HG03457 (cell line): Measurements from ENCODE around the gene IL17RE.
"Not testable (repeated sequence)": the region's sequence is repeated elsewhere in the genome, so short reads cannot be mapped to it uniquely, and the experiment has no call there.

ENCODE experiments used
- ATAC-seq: cut with Tn5 transposase; IDR thresholded peaks from one replicate; pipeline ENCODE4 v1.9.1; 2021; ENCODE audit warnings: moderate number of reproducible peaks; ENCODE audit not compliant: unreplicated experiment

The IL17RE gene

GRCh38 chr3:9879830-9880549 is 22.7 kb upstream of the IL17RE start, which contains the start of gene CIDEC:
Gene CIDEC, minus strand, starts transcription at chr3:9880253. Its CDS starts 1,767 bp downstream, at chr3:9878486.
- no peak for ATAC-seq

GRCh38 chr3:9881441-9881840 is 21.2 kb upstream of the IL17RE start:
- no peak for ATAC-seq

DNA sequence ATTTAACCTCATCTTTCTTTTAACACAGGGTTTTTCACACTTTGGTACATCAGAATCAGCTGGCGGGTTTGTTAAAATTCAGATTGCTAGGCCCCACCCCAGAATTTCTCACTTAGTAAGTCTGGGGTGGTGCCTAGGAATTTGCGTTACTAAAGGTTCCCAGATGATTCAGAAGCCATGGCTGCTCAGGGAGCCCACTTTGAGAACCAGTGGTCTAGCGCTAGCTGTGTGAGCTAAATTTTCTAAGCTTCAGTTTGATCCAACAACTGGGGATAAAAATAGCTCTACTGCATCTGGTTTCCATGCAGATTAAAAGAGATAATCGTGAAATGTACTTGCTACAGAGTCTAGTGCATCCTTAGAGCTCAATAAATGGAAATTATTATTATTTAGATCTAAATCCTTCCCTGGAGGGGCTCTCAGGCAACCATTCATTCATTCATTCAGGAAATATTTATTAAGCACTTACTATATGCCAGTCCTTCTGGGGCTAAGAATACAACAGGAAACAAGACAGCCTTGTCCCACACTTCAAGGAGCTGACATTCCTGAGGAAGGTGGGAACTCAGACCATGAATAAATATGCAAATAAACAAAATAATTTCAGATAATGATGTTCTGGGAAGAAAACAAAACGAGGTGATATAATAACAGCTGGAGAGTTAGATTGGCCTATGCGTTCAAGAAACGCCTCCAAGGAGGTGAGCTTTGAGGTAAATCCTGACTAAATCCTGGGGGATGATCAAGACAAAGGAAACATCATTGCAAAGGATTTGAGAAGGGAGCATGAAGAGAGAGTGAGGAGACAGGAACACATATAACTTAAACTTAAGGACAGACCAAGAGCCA is 18.7 kb upstream of the IL17RE start:
- ATAC-seq = no peak

DNA sequence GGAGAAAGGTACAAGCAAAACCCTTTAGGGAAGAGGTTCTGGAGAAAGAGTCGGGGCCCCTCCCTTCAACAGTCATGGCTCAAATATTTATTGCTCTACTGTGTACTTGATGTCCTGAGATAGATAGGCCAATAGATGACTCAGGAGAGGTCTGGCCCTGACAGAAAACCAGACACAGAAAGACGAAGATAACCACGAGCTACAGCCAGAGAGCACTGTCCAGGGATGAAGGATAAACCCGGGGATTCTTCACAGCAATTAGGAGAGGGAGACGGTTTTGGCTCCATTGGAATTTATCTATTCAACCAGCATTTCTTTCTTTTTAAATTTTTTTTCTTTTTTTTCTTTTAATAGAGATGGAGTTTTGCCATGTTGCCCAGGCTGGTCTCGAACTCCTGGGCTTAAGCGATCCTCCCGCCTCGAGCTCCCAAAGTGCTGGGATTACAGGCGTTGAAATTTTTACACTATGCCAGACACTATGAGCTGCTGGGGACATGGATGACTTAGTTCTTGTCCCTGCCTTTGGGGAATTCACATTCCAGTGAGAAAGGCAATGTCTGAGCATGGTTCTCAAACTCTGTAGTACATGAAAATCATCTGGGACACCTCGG is 18.0 kb upstream of the IL17RE start:
- no peak for ATAC-seq

- no peak for ATAC-seq
Observed at GRCh38 chr3:9886328-9886727, 16.3 kb upstream of the IL17RE start.

- ATAC-seq = no peak
Observed at GRCh38 chr3:9887480-9887879, 15.2 kb upstream of the IL17RE start.

DNA sequence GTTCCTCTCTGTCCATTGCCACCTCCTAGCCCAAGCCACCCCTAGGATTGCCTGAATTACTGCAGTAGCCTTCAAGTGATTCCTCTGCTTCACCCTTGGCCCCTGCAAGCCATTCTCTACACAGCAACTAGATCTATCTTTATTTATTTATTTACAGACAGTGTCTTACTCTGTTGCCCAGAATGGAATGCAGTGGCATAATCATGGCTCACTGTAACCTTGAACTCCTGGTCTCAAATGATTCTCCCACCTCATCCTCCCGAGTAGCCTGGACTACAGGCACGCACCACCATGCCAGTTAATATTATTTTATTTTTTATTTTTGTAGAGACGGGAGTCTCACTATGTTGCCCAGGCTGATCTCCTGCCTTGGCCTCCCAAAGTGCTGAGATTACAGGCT is 14.1 kb upstream of the IL17RE start:
- ATAC-seq = no peak

- ATAC-seq = no peak
Observed at GRCh38 chr3:9889405-9889804, 13.2 kb upstream of the IL17RE start.

DNA sequence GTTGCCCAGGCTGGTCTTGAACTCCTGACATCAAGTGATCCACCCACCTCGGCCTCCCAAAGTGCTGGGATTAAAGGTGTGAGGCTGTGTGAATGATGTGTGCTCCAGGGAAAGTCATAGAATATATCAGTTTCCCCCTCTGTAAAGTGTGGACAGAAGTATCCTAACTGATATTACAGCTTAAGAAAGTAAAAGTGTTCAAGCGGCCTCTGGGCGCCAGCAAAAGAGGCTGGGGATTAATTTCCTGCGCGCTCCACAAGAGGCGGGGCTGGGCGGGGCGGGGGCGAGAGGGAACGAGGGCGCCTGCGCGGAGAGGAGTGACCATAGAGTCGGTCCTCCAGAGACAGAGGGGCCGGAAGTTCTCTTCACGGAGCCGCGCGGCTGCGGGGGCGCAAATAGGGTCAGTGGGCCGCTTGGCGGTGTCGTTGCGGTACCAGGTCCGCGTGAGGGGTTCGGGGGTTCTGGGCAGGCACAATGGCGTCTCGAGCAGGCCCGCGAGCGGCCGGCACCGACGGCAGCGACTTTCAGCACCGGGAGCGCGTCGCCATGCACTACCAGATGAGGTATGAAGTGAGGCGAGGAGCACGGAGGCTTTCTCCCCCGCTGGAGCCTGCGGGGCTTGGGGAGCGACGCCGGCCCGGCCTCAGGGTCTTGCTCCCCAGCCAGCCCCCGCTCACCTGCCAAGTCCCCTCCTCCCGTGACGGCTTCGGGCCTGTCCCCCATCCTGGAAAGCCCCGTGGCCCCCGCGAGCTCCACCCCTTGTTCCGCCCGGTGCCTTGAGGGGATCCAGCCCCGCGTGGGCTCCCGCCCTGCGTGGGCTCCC is 12.2 kb upstream of the IL17RE start, which contains the start of gene JAGN1:
Gene JAGN1 (plus strand): TSS at position 362 of the 823 bp plus-strand sequence. CDS start 113 bp downstream, at position 475.
- ATAC-seq = peak; percentile 73

DNA sequence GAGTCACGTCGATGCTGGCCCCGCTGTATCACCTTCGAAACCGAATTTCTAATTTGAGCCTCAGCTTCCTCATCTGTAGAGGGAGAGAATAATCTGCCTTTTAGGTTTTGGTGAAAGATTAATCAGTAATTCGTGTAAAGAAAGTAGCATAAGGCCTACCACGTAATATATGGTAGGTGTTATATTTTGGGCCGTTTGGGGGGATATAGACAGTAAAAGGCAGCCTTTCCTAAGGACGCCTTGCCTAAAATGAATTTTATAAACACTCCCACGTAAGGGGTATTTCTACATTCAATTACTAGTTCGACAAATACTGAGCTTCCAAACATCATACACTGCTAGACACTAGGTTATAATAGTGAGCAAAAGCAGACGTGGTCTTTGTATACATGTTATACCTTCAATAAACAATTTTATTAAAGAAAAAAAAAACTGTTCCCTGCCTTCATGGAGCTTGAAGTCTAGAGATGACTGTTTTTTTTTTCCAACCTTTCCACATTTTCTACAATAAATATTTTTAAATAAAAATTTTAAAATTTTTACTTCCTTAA is 11.5 kb upstream of the IL17RE start:
- no peak for ATAC-seq

GRCh38 chr3:9893739-9894138 is 8.9 kb upstream of the IL17RE start:
- ATAC-seq = no peak

GRCh38 chr3:9895715-9896114 is 6.9 kb upstream of the IL17RE start:
- ATAC-seq = not testable (repeated sequence)

DNA sequence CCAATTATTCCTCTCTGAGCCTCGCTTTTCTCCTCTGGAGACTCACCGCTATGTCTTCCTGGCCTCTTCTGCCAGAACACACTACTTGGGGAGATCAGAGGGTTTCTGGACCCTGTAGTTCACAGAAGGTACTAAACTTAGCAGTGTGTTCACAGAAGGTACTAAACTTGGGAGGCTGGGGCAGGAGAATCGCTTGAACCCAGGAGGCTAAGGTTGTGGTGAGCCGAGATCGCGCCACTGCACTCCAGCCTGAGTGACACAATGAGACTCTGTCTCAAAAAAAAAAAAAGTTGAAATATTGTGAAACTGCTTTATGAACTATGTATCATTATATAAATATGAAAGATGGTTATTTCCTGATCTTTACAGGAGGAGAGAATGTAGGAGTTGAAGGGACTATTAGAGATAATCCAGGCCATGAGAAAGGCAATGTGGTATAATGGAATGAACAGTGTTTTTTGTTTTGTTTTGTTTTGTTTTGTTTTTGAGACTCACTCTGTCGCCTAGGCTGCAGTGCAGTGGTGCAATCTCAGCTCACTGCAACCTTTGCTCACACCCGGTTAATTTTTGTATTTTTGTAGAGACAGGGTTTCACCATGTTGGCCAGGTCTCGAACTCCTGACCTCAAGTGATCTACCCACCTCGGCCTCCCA is 5.8 kb upstream of the IL17RE start:
- ATAC-seq = not testable (repeated sequence)

DNA sequence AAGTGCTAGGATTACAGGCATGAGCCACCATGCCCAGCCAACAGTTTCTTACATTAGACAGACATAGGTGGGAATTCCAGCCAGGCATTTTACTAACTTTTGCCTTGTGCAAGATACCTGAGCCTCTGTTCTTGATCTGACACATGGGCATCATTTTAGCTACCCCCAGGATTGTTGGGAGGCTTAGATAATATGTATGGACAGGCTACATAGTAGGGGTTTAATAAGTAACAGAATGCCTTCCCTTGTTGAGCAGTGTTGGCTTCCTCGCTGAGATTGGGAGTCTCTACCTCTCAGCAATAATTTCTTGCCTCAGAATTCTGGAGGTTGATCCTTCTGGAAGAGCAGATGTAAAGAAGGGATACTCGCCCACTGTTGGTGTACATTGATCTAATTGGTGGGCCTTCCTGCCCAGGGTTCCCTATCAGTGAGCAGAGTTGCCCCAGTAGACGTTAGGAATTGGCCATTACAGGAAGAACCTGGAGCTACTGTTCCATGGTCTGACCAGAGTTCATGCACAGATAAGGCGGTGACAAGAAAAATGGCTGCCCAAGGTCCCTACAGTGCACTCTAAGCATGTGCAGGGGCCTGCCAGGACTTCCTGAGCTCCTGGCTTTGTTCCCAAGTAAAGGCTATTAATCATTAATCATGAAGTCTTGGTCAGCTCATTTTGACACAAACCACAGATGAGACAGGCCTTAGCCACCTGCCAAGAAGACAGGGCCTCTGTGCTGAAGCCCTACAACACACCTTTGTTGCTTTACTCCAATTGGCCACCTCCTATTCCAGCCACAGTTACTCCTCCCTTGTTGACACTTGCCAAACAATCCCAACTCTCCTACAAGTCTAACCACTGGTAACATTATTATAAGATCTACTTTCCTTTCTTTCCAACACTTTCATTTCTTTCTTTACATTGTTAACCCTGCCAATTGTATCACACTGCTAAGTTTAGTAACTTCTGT is 5.0 kb upstream of the IL17RE start:
- ATAC-seq = peak; percentile 59

DNA sequence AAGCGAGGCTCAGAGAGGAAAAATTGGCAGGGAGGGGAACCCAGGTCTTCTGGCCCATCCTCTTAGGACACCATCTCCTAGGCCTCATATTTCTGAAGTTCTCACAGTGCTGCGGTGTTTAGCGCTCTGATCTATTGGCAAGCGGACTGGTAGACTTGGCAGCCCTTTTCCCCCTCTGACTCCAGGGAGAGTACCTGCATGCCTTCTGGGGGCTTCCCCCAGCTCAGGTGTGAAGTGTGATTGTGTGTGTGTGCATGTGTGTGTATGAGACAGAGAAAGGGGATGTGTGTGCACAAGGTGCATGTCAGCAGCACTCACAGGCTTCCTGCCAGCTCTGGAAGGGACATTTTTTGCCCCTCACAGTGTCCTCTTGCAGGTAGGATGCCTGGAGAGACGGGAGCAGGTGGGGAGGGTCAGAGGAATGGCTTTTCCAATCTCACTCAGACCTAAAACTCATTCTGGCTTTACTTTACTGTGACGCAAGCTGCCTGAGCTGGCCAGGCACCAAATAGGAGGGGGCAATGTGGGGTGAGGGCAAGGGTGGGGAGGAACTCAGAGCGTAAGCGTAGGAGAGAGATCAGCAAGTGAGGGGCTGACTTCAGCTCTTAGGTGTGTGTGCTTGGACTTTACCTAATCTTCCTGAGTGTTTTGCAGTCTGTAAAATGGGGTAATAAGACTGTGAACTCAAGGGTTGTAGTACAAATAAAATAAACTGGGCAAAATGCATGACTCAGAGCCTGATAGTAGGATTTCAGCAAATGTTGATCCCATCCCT is 4.0 kb upstream of the IL17RE start:
- ATAC-seq = no peak

GRCh38 chr3:9899289-9899791 is 3.3 kb upstream of the IL17RE start:
- ATAC-seq = no peak

DNA sequence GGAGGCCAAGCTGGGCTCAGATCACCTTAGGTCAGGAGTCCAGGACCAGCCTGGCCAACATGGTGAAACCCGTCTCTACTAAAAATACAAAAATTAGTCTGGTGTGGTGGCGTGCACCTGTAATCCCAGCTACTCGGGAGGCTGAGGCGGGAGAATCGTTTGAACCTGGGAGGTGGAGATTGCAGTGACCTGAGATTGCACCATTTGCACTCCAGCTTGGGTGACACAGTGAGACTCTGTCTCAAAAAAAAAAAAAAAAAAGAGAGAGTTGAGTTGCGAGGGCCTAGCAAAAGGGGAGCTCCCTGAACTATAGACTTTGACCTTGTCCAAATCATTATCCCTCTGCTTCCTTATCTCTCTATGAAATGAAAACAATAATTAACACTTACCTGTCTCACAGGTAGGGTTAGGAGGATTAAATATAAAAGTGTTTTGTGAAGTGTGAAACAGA is 1.7 kb upstream of the IL17RE start:
- ATAC-seq = not testable (repeated sequence)

- no peak for ATAC-seq
Observed at GRCh38 chr3:9901967-9902366, 681 bp upstream of the IL17RE start.
